Mucosa of rectum (tissue), 2 donors: ENCODE data around the gene AMHR2.
"Not testable (repeated sequence)": the region's sequence is repeated elsewhere in the genome, so short reads cannot be mapped to it uniquely, and the experiment has no call there.

Experiments used
- H3K27ac ChIP-seq, 2 donors: one replicate each; pipeline ENCODE4 v1.7.0; 2013; ENCODE audit warnings: inconsistent platforms in 2 of 2, low read depth in 2 of 2, low read length in 2 of 2
- H3K27me3 ChIP-seq, 2 donors: one replicate each; pipeline ENCODE4 v1.7.0; 2013; ENCODE audit warnings: low read length in 2 of 2; ENCODE audit not compliant: control insufficient read depth in 2 of 2, insufficient read depth in 2 of 2
- H3K36me3 ChIP-seq, 2 donors: one replicate each; pipeline ENCODE4 v1.7.0; 2013; ENCODE audit warnings: low read length in 2 of 2; ENCODE audit not compliant: control insufficient read depth in 2 of 2, insufficient read depth in 2 of 2
- H3K4me1 ChIP-seq, 2 donors: one replicate each; pipeline ENCODE4 v1.7.0; 2013; ENCODE audit warnings: low read length in 2 of 2, mild to moderate bottlenecking in 1 of 2; ENCODE audit not compliant: control insufficient read depth in 2 of 2, insufficient read depth in 2 of 2
- H3K4me3 ChIP-seq, 2 donors: one replicate each; pipeline ENCODE4 v1.7.0; 2013; ENCODE audit warnings: low read length in 2 of 2
- H3K9ac ChIP-seq, 2 donors: one replicate each; pipeline ENCODE4 v1.7.0; 2013; ENCODE audit warnings: low read length in 2 of 2, low read depth in 1 of 2, mild to moderate bottlenecking in 1 of 2
- H3K9me3 ChIP-seq, 2 donors: one replicate each; pipeline ENCODE4 v1.7.0; 2013; ENCODE audit warnings: low read length in 2 of 2; ENCODE audit not compliant: control insufficient read depth in 2 of 2
- donor health status: healthy.
- donor health status: Normal muscosa, but diverticular disease.

The AMHR2 gene

DNA sequence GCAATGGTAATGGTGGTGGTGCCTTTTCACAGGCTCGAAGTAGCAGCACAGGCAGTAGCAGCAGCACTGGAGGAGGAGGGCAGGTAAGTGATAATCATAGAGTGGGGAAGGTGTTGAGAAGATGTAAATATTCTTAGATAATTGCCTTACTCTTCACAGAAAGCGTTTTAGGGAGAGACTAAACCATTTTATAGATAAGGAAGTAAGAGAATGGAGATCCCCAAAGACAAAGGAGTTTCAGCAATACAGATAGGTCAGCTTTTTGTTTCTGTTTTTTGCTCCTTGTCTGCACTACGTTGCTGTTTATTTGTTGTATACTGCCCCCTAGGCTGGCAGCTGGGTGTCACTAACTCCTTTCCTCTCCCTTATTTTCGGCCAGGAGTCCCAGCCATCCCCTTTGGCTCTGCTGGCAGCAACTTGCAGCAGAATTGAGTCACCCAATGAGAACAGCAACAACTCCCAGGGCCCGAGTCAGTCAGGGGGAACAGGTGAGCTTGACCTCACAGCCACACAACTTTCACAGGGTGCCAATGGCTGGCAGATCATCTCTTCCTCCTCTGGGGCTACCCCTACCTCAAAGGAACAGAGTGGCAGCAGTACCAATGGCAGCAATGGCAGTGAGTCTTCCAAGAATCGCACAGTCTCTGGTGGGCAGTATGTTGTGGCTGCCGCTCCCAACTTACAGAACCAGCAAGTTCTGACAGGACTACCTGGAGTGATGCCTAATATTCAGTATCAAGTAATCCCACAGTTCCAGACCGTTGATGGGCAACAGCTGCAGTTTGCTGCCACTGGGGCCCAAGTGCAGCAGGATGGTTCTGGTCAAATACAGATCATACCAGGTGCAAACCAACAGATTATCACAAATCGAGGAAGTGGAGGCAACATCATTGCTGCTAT lies 41.7 kb upstream of the AMHR2 start:
- no peaks in the 10 kb centered on the region for H3K9me3 ChIP-seq
- H3K27me3 ChIP-seq, result no peaks in the 10 kb centered on the region
- H3K9ac ChIP-seq, result peak overlapping the region; percentile 68
- H3K4me1 ChIP-seq, result peaks cover 42 to 44% of the 10 kb centered on the region in 2 donors
- H3K27ac ChIP-seq, result peak overlapping the region; percentile 74 to 98
- peak overlapping the region; percentile 62 to 78 for H3K4me3 ChIP-seq
- peaks cover 20 to 27% of the 10 kb centered on the region in 2 donors for H3K36me3 ChIP-seq

DNA sequence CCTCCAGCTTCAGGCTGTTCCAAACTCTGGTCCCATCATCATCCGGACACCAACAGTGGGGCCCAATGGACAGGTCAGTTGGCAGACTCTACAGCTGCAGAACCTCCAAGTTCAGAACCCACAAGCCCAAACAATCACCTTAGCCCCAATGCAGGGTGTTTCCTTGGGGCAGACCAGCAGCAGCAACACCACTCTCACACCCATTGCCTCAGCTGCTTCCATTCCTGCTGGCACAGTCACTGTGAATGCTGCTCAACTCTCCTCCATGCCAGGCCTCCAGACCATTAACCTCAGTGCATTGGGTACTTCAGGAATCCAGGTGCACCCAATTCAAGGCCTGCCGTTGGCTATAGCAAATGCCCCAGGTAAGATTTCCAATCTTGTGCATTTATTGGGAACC lies 40.4 kb upstream of the AMHR2 start:
- Histone ChIP-seq H3K4me3 (peak overlapping the region in 1 of 2 donors; percentile 78), H3K9me3 (no peaks in the 10 kb centered on the region), H3K9ac (peak overlapping the region in 1 of 2 donors; percentile 35), H3K36me3 (peaks cover 20 to 27% of the 10 kb centered on the region in 2 donors), H3K4me1 (peaks cover 45 to 47% of the 10 kb centered on the region in 2 donors), H3K27ac (peak overlapping the region in 1 of 2 donors; percentile 11), H3K27me3 (no peaks in the 10 kb centered on the region)

DNA sequence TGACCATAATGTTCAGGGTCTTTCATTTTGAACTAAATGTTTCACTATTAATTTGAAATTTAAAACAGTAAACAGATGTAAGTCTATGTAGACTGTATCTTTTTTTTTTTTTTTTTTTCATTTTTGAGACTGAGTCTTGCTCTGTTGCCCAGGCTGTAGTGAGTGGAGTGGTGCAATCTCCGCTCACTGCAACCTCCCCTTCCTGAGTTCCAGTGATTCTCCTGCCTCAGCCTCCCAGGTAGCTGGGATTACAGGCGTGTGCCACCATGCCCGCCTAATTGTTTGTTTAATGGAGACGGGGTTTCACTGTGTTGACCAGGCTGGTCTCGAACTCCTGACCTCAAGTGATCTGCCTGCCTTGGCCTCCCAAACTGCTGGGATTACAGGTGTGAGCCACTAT lies 37.3 kb upstream of the AMHR2 start:
- Histone ChIP-seq H3K4me1 (peaks cover 35 to 36% of the 10 kb centered on the region in 2 donors), H3K36me3 (peaks cover 20 to 25% of the 10 kb centered on the region in 2 donors), H3K4me3 (peak overlapping the region; percentile 3 to 45)
- H3K27ac ChIP-seq, H3K9me3 ChIP-seq, H3K9ac ChIP-seq, H3K27me3 ChIP-seq: not testable (repeated sequence)

DNA sequence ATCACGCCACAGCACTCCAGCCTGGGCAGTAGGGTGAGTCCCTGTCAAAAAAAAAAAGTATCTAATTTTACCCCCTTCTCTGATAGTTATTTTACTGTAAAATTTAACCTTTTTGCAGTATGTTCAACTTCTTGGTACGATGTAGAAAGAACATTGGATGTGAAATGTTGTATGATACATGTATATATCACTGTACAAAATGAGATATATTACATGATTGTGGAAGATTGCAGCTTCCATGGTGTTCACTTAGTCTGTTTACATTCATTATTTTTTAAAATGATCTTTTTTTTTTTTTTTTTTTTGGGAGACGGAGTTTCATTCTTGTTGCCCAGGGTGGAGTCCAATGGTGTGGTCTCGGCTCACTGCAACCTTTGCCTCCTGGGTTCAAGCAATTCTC lies 34.7 kb upstream of the AMHR2 start:
- Histone ChIP-seq H3K9me3 (no peaks in the 10 kb centered on the region), H3K4me1 (peaks cover 12 to 14% of the 10 kb centered on the region in 2 donors), H3K4me3 (no peak overlapping the region), H3K36me3 (peaks cover 0 to 5% of the 10 kb centered on the region in 2 donors), H3K27ac (no peak overlapping the region), H3K27me3 (no peaks in the 10 kb centered on the region), H3K9ac (no peak overlapping the region)

DNA sequence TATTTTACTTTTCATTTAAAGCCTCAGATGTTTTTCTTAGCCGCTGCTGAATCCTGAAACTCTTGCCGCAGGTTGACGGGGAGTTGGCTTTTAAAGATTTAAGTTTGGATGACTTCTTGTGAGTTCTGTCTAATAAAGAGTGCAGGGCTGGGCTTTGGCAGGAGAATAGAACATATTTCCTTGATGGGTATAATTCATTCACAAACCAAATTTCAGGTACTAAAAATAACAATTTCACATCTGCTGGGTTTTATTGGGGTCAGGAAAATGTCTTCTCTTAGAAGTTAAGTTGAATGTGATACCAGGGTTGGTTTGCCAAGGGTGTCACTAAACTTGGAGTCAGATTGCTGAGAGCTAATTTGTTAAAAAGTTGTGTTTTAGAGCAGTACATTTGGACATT lies 34.0 kb upstream of the AMHR2 start:
- Histone ChIP-seq H3K9me3 (no peaks in the 10 kb centered on the region), H3K27me3 (no peaks in the 10 kb centered on the region), H3K9ac (no peak overlapping the region), H3K27ac (no peak overlapping the region), H3K4me1 (peaks cover 9 to 14% of the 10 kb centered on the region in 2 donors), H3K4me3 (no peak overlapping the region), H3K36me3 (peaks cover 0 to 5% of the 10 kb centered on the region in 2 donors)

DNA sequence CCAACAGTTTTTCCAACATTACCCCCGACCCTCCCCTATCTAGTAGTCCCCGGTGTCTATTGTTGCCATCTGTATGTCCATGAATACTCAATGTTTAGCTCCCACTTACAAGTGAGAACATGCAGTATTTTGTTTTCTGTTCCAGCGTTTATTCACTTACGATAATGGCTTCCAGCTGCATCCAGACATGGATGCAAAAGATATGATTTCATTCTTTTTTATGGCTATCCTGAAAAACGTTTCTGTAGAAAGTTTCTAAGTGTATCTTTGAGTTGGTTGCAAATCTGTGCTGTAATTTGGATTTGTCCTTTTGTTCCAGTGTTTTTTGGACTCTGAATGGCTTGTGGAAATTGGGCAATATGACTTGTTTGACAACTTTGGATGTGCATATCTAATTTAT lies 31.9 kb upstream of the AMHR2 start:
- H3K4me3 ChIP-seq, result no peak overlapping the region

DNA sequence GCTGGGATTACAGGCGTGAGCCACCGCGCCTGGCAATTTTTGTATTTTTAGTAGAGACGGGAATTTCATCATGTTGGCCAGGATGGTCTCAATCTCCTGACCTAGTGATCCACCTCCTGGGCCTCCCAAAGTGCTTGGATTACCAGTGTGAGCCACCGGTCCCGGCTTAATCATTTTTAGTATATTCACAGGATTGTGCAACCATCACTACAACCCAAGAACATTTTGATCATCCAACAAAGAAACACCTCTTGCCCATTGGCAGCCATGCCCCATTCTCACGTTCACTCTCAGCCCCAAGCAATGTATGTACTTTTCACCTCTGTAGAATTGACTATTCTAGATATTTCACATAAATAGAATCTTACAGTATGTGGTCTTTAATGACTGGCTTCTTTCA lies 23.8 kb upstream of the AMHR2 start:
- no peaks in the 10 kb centered on the region for H3K9me3 ChIP-seq
- no peaks in the 10 kb centered on the region for H3K4me1 ChIP-seq
- H3K27ac ChIP-seq, result no peak overlapping the region
- no peak overlapping the region for H3K9ac ChIP-seq
- no peaks in the 10 kb centered on the region for H3K27me3 ChIP-seq
- peaks cover 7 to 12% of the 10 kb centered on the region in 2 donors for H3K36me3 ChIP-seq
- H3K4me3 ChIP-seq, result no peak overlapping the region

More for the DNA sequence above, 31.9 kb upstream of the AMHR2 start:
- Histone ChIP-seq H3K4me1 (peaks cover 3 to 7% of the 10 kb centered on the region in 2 donors), H3K27ac (no peak overlapping the region), H3K9me3 (no peaks in the 10 kb centered on the region), H3K9ac (no peak overlapping the region), H3K27me3 (no peaks in the 10 kb centered on the region), H3K36me3 (peaks cover 2 to 8% of the 10 kb centered on the region in 2 donors)

DNA sequence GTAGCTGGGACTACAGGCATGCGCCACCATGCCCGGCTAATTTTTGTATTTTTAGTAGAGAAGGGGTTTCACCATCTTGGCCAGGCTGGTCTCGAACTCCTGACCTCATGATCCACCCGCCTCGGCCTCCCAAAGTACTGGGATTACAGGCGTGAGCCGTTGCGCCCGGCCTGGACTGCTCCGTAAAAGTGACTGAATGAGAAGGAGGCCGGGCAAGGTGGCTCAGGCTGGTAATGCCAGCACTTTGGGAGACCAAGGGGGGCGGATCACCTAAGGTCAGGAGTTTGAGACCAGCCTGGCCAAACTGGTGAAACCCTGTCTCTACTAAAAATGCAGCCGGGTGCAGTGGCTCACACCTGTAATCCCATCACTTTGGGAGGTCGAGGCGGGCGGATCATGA lies 21.3 kb upstream of the AMHR2 start:
- H3K27me3 ChIP-seq, H3K27ac ChIP-seq, H3K4me1 ChIP-seq, H3K4me3 ChIP-seq, H3K9ac ChIP-seq, H3K9me3 ChIP-seq: not testable (repeated sequence)
- H3K36me3 ChIP-seq, result peaks cover 7 to 18% of the 10 kb centered on the region in 2 donors

DNA sequence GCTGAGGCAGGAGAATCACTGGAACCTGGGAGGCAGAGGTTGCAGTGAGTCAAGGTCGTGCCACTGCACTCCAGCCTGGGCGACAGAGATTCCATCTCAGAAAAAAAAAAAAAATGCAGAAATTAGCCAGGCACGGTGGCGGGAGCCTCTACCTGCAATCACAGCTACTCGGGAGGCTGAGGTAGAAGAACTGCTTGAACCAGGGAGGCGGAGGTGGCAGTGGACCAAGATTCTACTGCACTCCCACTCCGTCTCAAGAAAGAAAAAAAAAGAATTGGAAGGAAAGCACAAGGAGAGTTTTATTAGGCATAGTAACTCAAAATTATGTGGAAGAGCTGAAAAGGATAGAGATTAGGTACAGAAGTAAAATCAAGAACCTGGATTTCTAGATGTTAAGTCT lies 20.8 kb upstream of the AMHR2 start:
- Histone ChIP-seq H3K27ac (no peak overlapping the region), H3K4me1 (no peaks in the 10 kb centered on the region), H3K9ac (no peak overlapping the region), H3K4me3 (no peak overlapping the region), H3K9me3 (no peaks in the 10 kb centered on the region), H3K36me3 (peaks cover 7 to 18% of the 10 kb centered on the region in 2 donors), H3K27me3 (no peaks in the 10 kb centered on the region)

DNA sequence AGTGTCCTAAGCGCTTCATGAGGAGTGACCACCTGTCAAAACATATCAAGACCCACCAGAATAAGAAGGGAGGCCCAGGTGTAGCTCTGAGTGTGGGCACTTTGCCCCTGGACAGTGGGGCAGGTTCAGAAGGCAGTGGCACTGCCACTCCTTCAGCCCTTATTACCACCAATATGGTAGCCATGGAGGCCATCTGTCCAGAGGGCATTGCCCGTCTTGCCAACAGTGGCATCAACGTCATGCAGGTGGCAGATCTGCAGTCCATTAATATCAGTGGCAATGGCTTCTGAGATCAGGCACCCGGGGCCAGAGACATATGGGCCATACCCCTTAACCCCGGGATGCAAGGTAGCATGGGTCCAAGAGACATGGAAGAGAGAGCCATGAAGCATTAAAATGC lies 12.7 kb upstream of the AMHR2 start:
- H3K4me3 ChIP-seq, result no peak overlapping the region
- H3K27ac ChIP-seq, result no peak overlapping the region
- H3K4me1 ChIP-seq, result no peaks in the 10 kb centered on the region
- H3K9ac ChIP-seq, result no peak overlapping the region
- no peaks in the 10 kb centered on the region for H3K9me3 ChIP-seq
- no peaks in the 10 kb centered on the region for H3K27me3 ChIP-seq
- peaks cover 42 to 51% of the 10 kb centered on the region in 2 donors for H3K36me3 ChIP-seq
